Left ventricle myocardium inferior (tissue), 1 donor: ENCODE results near the gene OPCML. TPM values are rescaled to one million over a fixed set of nuclear protein-coding genes. Genes with fewer than 3 reads are reported as not detected.

ENCODE experiments used
- DNase-seq: peaks from one replicate; pipeline ENCODE4 v3.0.0-alpha.2; 2020
- H3K27ac ChIP-seq: fragments of 200-600 bp; replicated peaks from 2 replicates; pipeline ENCODE4 v1.8.0; 2021
- H3K27me3 ChIP-seq: fragments of 200-600 bp; 2 replicates; pipeline ENCODE4 v1.8.0; 2021; ENCODE audit warnings: low read depth
- H3K36me3 ChIP-seq: fragments of 200-600 bp; 2 replicates; pipeline ENCODE4 v1.8.0; 2021
- H3K4me1 ChIP-seq: fragments of 200-600 bp; 2 replicates; pipeline ENCODE4 v1.8.0; 2021
- H3K4me3 ChIP-seq: fragments of 200-600 bp; 2 replicates; pipeline ENCODE4 v1.8.0; 2021; ENCODE audit warnings: mild to moderate bottlenecking, moderate library complexity
- H3K9me3 ChIP-seq: fragments of 200-600 bp; replicated peaks from 2 replicates; pipeline ENCODE4 v1.8.0; 2021
- intact Hi-C: fragments of 100-400 bp; cut with micrococcal nuclease; formaldehyde crosslinking; loops from one replicate; pipeline ENCODE4 v1.11.0; 2022
- total RNA-seq: library from RNA; stranded (reverse); fragmentation: NEBNext Ultra II Directional; extraction: Animal tissue kit (Norgen Biotek cat#: 25700); gene quantifications from one replicate; pipeline ENCODE4 v1.2.1, GENCODE V29; 2021
- TF ChIP-seq, protein P1 (sequence below): fragments of 200-600 bp; IDR thresholded peaks from 2 replicates; pipeline ENCODE4 v1.8.0; 2021; ENCODE audit warnings: antibody characterized with exemption, mild to moderate bottlenecking, borderline replicate concordance
- donor health status: DM: no; HTN: yes; CAD: no; lungs with severe emphysema.

OPCML gene
- total RNA-seq, 1 donor from 2014 or later: 0.63 TPM

DNA sequence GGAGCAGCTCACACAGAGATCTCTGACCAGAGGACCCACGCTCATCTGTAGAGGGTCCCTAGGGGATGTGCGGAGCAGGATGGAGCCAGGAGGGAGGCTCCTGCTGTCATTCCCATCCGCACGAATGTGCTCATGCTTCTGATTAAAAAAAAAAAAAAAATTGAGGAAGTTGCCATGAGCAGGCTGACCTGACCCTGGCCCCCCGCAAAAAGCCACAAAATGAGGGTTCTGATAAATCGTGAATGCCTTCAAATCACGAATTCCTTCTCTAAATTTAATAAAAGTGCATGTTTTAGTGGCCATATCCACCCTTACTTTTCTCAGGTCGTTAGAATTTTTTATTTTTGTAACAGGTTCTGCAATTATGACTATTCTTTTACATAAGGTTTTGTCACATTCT, 378.2 kb downstream of the OPCML start:
- TF ChIP-seq, protein P1, sequence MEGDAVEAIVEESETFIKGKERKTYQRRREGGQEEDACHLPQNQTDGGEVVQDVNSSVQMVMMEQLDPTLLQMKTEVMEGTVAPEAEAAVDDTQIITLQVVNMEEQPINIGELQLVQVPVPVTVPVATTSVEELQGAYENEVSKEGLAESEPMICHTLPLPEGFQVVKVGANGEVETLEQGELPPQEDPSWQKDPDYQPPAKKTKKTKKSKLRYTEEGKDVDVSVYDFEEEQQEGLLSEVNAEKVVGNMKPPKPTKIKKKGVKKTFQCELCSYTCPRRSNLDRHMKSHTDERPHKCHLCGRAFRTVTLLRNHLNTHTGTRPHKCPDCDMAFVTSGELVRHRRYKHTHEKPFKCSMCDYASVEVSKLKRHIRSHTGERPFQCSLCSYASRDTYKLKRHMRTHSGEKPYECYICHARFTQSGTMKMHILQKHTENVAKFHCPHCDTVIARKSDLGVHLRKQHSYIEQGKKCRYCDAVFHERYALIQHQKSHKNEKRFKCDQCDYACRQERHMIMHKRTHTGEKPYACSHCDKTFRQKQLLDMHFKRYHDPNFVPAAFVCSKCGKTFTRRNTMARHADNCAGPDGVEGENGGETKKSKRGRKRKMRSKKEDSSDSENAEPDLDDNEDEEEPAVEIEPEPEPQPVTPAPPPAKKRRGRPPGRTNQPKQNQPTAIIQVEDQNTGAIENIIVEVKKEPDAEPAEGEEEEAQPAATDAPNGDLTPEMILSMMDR: no peak
- no peak for DNase-seq
- intact Hi-C loops: no loop called here

DNA sequence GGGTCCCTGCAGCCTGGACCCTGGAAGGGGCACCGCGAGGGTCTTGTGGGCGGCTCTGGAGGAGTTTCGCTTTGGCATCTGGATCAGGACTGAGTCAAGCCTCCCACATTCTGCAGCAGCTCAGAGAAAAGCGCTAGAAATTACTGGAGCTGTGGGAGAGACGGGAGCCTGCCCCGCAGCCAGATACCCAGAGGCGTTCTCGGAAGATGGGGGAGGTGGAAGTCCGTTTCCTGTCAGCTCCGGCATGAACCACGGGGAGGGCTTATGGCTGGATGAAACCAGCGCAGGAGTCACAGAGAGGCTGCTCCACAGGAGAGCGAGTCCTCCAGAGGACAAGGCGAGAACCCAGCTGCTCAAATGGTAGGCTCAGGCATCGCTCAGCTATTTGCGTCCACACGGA, 379.3 kb downstream of the OPCML start:
- no peaks in the 10 kb centered on the region for H3K36me3 ChIP-seq
- no peak overlapping the region for H3K27ac ChIP-seq
- H3K9me3 ChIP-seq: no peaks in the 10 kb centered on the region
- intact Hi-C loops: no loop called here
- TF ChIP-seq, protein P1: no peak
- no peak overlapping the region for H3K4me3 ChIP-seq
- H3K27me3 ChIP-seq: peaks cover 88% of the 10 kb centered on the region
- H3K4me1 ChIP-seq: no peaks in the 10 kb centered on the region
- no peak for DNase-seq

More for the DNA sequence above, 378.2 kb downstream of the OPCML start:
- Histone ChIP-seq H3K4me3 (no peak overlapping the region), H3K9me3 (no peaks in the 10 kb centered on the region), H3K36me3 (no peaks in the 10 kb centered on the region), H3K4me1 (no peaks in the 10 kb centered on the region), H3K27ac (no peak overlapping the region), H3K27me3 (peaks cover 90% of the 10 kb centered on the region)

DNA sequence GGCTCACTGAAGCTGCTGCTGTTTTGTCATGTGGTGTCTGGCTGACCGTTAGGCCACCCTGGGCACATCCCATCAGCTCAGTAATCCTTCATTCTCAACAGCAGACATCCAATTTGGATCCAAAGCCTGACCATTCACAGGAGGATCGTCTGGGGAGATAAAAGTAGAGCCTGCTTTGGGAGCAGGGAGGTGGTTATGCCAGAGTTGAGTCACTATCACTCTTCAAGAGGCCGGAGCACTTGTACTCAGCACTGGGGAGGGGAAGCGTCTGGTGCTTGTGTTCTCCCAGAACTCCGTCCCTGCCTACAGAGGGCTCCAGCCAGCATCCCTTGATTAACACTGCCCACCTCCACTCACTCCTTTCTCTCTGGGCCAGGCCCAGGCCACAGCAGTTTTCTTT, 382.6 kb downstream of the OPCML start:
- Histone ChIP-seq H3K27ac (no peak overlapping the region), H3K36me3 (no peaks in the 10 kb centered on the region), H3K9me3 (no peaks in the 10 kb centered on the region), H3K27me3 (peaks cover 85% of the 10 kb centered on the region), H3K4me1 (no peaks in the 10 kb centered on the region), H3K4me3 (no peak overlapping the region)
- TF ChIP-seq, protein P1: no peak
- intact Hi-C loops: no loop called here
- DNase-seq: no peak

DNA sequence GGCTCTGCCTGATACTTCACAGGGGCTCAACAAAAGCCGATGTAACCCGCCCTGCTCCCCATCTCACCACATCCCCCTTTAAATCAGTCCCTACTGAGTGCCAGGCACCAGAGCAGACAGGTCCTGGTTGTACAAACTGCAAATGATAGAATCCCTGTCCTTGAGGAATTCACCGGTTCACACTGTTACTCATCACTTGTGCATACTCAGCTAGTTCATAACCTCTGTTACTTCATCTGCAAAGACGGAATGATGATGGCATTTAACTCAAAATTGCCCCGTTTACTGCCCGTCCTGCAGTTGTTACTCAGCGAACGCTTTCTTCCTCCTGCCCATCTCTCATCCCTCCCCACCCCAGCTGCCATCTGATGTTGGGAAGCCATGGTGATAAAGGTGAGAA, 384.7 kb downstream of the OPCML start:
- TF ChIP-seq, protein P1: no peak
- Histone ChIP-seq H3K27ac (no peak overlapping the region), H3K27me3 (peaks cover 79% of the 10 kb centered on the region), H3K4me3 (no peak overlapping the region), H3K9me3 (no peaks in the 10 kb centered on the region), H3K4me1 (no peaks in the 10 kb centered on the region), H3K36me3 (no peaks in the 10 kb centered on the region)
- intact Hi-C loops: no loop called here
- DNase-seq: no peak

DNA sequence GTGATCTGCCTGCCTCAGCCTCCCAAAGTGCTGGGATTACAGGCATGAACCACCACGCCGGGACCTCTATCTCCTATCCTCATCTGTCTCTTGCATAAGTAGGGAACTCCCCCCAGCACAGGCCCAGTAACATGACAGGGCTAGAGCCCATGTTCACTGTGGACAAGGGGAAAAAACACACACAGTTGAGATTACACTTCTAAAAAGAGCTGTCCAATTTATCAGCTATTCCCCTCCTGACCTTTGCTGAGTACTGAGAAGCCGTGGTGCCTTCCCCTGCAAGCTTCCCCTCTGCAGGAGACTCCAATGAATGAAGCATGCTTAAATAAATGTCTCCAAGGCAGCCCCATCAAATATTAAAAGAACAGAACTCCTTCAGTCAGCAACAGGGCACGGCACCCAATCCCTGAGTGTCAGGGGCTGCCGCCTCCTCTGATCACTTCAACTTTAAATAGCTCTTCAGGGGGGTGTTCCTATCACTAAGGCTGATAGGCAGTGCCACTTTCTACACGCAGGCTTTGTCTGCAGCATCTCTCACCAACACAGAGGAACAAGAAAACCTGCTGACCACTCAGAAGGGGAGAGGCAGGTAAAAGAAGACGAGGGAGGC, 385.5 kb downstream of the OPCML start:
- DNase-seq: no peak
- intact Hi-C loops: no loop called here
- H3K4me1 ChIP-seq: no peaks in the 10 kb centered on the region
- no peak overlapping the region for H3K4me3 ChIP-seq
- no peaks in the 10 kb centered on the region for H3K9me3 ChIP-seq
- H3K27ac ChIP-seq: no peak overlapping the region
- TF ChIP-seq, protein P1: no peak
- H3K27me3 ChIP-seq: peaks cover 72% of the 10 kb centered on the region
- H3K36me3 ChIP-seq: no peaks in the 10 kb centered on the region
